Stimulated activated naive CD8-positive, alpha-beta T cell treated with anti-CD3 and anti-CD28 coated beads, Interleukin-15, Interleukin-2, amounts not matched to agents 100 U/mL and 50 U/mL, for 24 hours (primary cell): ENCODE data around the gene DTX3.

Source experiments
- ATAC-seq: fragments of 150-1000 bp; cut with Tn5 transposase; one replicate; pipeline ENCODE4 v1.10.0; 2021
- DNase-seq: peaks from one replicate; pipeline ENCODE4 v3.0.0; 2021

The DTX3 gene

GRCh38 chr12:57620245-57620935 is 15.8 kb downstream of the DTX3 start:
- no peak for ATAC-seq
- DNase-seq, result no peak

DNA sequence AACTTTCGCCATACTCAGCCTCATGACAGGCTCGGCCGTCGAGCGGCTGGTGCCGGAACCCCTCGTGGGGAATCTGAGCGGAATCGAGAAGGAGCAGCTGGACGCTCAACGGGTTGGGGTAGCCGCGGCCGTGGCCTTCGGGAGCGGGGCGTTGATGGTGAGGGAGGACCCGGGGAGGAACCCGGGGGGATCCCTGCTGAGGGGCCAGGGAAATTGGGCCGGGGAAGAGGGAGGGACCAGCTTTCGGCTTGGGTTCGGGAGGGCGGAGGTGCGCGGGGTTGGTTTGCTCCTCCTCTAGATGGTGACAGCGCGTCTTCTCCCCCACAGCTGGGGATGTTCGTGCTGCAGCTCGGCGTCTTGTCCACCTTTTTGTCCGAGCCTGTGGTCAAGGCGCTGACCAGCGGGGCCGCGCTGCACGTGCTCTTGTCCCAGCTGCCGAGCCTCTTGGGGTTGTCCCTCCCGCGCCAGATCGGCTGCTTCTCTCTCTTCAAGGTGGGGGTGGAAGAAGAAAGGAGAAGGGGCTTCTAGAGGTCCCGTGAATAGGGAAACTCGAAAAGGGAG is 16.4 kb downstream of the DTX3 start:
- no peak for ATAC-seq

DNA sequence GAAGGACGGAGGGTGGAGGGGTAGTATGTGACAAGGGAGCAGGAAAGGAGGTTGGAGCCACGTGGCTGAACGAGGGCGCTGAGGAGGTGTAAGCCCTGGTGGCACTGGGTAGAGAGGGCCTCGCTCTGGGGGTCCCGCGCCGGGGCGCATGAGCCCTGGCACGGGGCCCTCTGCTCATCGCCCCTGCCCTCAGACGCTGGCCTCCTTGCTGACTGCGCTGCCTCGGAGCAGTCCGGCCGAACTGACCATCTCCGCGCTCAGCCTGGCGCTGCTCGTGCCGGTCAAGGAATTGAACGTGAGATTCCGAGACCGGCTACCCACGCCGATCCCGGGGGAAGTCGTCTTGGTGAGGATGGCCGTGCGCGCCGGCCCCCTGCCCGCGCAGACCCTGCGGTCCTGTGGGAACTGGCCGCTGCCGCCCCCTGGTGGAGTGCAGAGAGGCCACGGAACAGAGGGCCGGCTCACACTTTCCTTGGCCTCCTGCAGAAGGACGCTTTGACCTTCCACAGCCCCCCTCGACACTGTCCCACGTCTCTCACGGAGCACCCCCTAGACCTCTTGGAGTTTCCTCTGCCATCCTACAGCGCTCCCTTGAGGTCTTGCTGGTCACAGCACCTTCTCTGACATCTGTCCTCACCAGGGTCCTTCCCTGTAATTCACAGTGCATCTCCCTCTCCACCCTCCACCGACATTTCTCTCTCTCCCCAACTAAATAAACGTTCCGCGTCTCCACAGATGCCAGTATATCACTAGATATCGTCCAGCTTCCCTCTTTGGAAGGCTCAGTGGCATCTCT is 17.1 kb downstream of the DTX3 start:
- peak; percentile 81 for DNase-seq

More for the DNA sequence above, 16.4 kb downstream of the DTX3 start:
- no peak for DNase-seq

DNA sequence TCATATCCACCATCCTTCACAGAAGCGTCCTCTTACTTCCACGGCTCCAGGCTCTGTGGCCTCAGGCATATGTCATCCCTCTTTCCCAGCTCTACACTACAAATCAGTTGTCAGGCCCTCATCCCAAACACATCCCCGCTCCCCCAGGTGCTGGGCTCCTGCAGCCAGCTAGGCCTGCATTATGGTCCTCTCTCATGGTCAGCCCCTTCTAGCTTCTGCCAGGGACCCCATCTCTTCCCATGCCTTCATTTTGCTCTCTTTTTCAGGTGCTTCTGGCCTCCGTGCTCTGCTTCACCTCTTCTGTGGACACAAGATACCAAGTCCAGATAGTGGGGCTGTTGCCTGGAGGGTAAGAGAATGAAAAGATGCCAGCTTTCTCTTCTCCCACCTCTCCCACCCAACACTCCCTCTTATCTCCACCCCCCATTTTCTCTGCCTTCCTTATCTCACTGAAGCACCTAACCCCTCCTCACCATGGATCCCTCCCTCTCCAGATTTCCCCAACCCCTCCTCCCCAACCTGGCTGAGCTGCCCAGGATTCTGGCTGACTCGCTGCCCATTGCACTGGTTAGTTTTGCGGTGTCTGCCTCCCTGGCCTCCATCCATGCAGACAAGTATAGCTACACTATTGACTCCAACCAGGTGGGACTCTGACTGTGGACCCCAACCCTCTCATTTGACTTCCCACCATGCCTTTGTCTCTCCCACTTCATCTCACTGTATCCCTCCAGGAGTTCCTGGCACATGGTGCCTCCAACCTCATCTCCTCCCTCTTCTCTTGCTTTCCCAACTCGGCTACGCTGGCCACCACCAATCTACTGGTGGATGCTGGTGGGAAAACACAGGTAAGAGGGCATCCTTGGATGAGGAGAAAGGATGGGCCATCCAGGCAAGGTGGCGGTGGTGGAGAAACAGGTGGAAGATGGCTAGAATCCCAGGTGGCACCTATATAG is 17.9 kb downstream of the DTX3 start:
- ATAC-seq (no peak), DNase-seq (no peak)

More for the DNA sequence above, 17.1 kb downstream of the DTX3 start:
- ATAC-seq, result peak; percentile 79

- no peak for DNase-seq
- no peak for ATAC-seq
Observed at GRCh38 chr12:57623385-57623784, 18.8 kb downstream of the DTX3 start.

DNA sequence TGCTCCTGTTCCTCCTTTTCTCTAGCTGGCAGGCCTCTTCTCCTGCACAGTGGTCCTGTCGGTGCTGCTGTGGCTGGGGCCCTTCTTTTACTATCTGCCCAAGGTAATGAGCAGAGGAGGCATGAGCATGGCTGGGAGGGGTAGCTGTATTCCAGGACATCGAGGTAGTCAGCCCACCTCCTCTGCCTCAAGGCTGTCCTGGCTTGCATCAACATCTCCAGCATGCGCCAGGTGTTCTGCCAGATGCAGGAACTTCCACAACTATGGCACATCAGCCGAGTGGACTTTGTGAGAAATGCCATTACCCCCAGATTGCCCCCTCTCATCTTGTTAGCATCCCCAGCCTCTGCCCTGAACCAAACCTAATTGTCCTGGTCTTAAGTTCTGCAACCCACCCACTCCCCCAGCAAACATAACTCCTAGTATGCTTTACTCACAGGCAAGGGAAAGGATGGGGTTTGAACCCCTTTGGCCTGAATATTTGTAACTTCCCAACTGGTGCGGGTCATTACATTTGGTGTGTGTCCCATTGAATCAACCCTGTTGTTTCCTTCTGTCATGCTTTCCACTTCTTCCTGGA is 19.3 kb downstream of the DTX3 start:
- ATAC-seq (no peak), DNase-seq (no peak)

- no peak for ATAC-seq
- DNase-seq, result no peak
Observed at GRCh38 chr12:57624441-57625220, 20.0 kb downstream of the DTX3 start.

DNA sequence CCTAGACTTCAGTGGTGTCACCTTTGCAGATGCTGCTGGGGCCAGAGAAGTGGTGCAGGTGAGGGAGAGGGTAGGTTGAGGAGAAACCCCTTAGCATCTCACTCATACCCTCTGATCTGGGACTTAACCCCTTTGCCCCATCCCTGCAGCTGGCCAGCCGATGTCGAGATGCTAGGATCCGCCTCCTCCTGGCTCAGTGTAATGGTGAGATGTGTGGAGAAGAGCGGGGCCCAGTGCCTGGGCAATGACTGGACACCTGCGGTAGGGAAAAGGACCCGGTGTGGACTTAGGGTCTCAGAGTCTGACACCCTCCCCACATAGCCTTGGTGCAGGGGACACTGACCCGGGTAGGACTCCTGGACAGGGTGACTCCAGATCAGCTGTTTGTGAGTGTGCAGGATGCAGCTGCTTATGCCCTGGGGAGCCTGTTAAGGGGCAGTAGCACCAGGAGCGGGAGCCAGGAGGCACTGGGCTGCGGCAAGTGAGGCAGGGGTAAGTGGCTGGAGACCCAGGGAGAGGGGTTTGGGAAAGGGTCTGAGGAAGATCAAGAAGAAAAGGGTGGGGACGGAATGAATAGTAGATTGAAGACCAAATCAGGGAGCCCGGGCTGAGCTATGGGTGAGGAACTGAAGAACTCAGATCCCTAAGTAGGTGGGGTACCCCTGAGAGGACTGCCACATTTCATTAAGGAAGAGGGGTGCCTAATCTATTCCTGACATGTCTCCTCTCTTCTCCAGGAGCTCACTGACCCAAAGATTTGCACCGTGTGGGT is 20.8 kb downstream of the DTX3 start:
- ATAC-seq, result no peak

DNA sequence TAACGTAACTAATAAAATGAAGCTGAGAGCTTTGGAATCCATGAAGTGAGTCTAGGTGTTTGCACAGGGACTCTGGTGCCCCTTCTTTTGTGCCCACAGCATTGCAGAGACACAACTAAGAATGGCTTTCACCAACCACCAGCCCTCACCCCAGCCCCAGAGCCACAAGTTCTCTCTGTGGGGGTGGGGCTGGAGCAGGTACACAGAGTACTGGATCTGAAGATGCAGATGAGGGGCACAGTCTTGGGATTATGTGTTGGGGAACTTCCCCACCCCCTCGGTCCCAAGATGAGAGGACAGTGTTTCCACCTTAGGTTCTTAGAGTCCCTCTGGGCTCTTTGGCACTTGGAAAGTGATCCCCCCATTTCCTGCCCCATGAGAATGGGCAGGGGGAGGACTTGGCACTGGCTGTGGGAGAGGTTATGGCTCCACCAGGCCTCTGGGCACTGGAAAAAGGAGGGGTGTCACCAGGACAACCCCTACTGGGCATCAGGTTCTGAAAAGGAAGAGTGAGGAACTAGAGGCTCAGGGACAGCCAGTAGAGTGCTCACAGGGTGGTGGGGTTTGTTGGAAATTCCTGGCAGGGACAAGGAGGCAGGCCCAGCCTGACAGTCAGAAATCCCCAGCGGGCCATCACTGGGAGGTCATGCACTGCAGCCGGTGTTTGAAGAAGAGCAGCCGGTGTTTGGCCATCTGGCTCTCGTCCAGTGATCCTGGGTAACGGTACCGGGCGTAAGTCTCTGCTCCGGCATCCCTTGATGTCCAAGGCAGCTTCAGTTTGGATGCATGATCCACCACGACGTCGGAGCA is 21.7 kb downstream of the DTX3 start:
- DNase-seq, result no peak

More for the DNA sequence above, 20.8 kb downstream of the DTX3 start:
- DNase-seq, result no peak

DNA sequence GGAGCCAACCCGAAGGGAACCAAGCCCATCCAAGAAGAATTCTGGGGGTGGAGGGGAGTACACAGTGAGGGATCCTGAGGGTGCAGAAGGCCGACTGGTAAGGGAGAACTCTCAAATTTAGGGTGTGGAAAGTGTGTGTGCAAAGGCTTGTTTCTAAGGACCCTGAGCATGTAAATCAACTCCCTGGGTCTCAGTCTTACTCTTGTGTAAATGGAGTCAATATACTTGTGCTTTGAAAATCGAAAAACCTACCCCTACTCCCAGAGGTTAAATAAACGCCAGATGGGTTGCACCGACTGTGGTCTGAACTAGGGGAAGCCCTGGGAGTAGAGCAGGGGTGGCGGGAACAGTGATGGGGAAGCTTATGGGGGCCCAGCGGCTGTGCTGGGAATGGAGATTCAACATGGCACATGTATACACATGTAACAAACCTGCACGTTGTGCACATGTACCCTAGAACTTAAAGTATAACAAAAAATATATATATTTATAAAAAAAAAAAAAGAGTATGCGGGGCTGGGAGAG is 22.4 kb downstream of the DTX3 start:
- no peak for ATAC-seq
- DNase-seq, result no peak

More for the DNA sequence above, 21.7 kb downstream of the DTX3 start:
- ATAC-seq, result no peak

GRCh38 chr12:57627501-57628279 is 23.1 kb downstream of the DTX3 start:
- ATAC-seq (peak; percentile 21), DNase-seq (peak; percentile 52)

DNA sequence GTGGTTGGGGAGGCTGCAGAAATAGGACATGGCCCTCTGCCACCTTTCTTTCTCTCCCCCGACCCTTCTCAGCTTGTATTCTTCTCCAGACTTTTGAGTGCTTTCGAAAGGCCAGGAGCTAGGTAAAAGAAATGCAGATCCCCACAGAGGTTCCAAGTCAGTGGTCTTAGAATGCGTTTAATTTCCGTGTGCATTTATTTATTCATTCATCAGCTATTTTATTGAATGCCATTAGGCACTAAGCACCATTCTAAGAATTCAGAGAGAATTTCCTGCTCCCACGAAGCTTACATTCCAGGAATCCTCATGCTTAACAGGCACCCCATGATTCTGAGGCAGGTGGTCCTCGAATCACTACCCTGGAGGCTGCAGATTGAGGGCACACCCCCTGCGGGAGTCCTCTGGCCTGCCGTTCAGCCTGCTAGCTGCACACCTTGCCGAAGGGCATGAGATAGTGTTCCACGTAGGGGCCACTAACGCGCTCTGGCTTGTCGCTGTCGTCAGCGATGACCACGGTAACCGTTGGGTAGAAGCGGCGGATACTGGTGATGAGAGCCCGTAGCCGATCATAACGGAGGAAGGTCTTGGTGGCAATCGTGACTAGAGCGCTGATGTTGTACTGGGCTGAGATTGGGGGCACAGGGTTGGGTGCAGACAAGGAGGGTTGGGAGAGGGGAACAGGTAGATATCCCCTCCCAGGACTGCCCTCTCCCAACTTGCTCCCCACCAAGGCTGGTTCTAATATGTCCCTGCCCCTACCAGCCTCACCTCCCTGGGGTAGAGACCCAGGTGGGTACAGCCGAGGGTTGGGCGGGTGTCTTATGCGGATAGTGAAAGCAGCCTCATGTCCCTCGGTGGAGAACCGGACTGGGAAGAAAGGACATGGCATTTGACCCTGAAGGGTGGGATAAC is 23.9 kb downstream of the DTX3 start:
- ATAC-seq (no peak), DNase-seq (no peak)

GRCh38 chr12:57629897-57630471 is 25.4 kb downstream of the DTX3 start:
- DNase-seq, result no peak
- no peak for ATAC-seq

DNA sequence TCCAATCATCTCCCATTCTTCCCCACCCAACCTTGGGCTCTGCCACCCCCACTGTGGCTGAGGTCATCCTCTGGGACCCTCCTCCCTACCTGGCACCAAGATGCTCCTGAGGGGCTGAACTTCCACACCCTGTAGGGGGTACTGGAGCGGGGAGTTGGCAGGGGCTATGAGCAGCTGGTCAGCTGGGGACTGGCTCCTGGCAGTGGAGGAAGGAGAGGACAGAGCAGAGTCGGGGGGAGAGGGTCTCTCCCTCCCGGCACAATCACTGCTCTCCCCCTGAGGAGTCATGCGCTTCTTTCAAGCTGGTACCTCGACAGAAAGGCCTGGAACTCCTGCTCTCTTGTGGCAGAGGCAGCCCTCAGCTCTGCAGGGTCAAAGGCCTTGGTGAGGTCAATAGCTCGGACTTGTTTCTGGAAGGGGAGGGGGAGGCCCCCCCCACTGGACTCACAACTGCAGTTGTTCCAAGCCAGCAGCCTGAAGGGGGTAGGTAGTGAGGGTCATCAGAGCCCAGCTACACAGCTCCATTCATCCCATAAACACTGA is 26.3 kb downstream of the DTX3 start:
- DNase-seq (no peak), ATAC-seq (no peak)

DNA sequence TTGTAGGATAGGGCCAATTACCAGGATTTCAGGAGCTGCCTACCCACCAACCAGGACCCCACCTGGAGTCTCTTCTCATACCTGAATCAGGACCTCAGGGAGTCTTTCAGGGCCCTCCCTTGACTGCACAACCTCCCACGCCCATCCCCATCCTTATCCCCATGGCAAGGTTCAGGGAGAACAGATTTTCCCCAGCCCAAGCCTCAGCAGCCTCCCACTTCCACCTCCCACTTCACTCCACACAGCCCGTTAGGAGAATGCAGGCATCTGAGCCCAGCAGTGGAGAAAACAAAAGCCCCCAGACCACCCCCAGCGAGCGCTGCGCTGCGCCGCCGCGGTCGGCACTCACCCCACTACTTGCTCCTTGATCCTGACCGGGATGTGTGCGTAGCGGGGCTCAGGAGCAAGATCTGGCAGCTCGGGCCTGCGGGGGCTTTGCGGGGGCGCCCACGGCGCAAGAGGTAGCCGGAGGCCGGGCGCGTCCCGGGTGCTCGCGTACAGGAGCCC is 27.0 kb downstream of the DTX3 start:
- DNase-seq (no peak), ATAC-seq (no peak)
